HepG2 (cell line): ENCODE results near the gene HDGF.

Experiments used
- MTF1 ChIP-seq: sonication (generic); formaldehyde crosslinking; IDR thresholded peaks from 2 replicates; pipeline ENCODE4 v1.5.0; 2020; ENCODE audit warnings: missing genetic modification reagents
- RFX1 ChIP-seq: fragments of 450-650 bp; IDR thresholded peaks from 2 replicates; pipeline ENCODE4 v1.6.1; 2017
- RNF2 ChIP-seq: fragments of 450-650 bp; conservative IDR thresholded peaks from 2 replicates; pipeline ENCODE4 v1.6.1; 2016; ENCODE audit warnings: low read depth
- SMC3 ChIP-seq: IDR thresholded peaks from 2 replicates; pipeline ENCODE4 v1.6.1; 2011; ENCODE audit warnings: low read length, improper control_type of control experiment
- TAF1 ChIP-seq: sonication (generic); formaldehyde crosslinking; IDR thresholded peaks from 2 replicates; pipeline ENCODE4 v1.4.0; 2020; ENCODE audit warnings: missing genetic modification reagents
- YY1 ChIP-seq: IDR thresholded peaks from 2 replicates; pipeline ENCODE4 v1.6.1; 2011; ENCODE audit warnings: low read length, low read depth, moderate library complexity, mild to moderate bottlenecking; ENCODE audit not compliant: insufficient read depth, insufficient replicate concordance
- ZMYM4 ChIP-seq: sonication (generic); formaldehyde crosslinking; IDR thresholded peaks from 2 replicates; pipeline ENCODE4 v1.8.1; 2023; ENCODE audit warnings: mild to moderate bottlenecking, missing genetic modification reagents
- ZNF260 ChIP-seq: sonication (generic); formaldehyde crosslinking; IDR thresholded peaks from 2 replicates; pipeline ENCODE4 v1.4.0; 2020; ENCODE audit warnings: missing genetic modification reagents, low read depth, mild to moderate bottlenecking, borderline replicate concordance
- ZNF878 ChIP-seq: sonication (generic); formaldehyde crosslinking; IDR thresholded peaks from 2 replicates; pipeline ENCODE4 v1.8.1; 2023; ENCODE audit warnings: mild to moderate bottlenecking, missing genetic modification reagents, moderate library complexity
- TF ChIP-seq, protein P1 (sequence below): sonication (generic); formaldehyde crosslinking; IDR thresholded peaks from 2 replicates; pipeline ENCODE4 v1.5.0; 2020; ENCODE audit warnings: mild to moderate bottlenecking, missing genetic modification reagents, moderate library complexity

DNA sequence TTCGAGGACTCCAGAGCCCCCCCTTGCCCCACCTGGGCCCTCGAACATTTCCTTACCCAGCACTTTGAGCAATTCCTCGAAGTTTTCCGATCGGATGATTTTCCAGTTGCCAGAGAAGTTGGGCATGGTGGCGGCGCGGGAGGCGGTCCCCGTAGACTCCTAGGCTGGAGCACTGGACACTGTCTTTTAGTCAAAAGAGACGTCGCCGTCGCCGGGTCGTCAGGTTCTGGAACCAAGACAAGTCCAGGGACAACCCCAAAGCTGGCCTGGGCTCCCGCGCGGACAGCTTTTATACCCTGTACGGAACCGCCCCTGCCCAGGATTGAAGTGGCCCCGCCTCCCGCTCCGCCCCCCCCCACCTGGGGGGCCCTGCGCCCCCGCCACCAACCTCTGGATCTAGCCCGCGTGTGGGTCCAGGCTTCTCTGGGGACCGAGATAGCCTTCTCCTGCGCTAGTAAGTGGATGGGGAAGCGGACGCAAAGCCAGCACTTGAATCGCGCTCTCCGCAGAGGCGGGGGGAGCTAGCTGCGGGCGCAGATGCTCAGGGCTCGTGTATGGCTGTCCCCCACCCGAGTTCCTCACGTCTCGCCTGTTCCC is 46.1 kb downstream of the HDGF start, which contains the start of gene CRABP2:
- no peak for TF ChIP-seq MTF1
- TF ChIP-seq, protein P1, sequence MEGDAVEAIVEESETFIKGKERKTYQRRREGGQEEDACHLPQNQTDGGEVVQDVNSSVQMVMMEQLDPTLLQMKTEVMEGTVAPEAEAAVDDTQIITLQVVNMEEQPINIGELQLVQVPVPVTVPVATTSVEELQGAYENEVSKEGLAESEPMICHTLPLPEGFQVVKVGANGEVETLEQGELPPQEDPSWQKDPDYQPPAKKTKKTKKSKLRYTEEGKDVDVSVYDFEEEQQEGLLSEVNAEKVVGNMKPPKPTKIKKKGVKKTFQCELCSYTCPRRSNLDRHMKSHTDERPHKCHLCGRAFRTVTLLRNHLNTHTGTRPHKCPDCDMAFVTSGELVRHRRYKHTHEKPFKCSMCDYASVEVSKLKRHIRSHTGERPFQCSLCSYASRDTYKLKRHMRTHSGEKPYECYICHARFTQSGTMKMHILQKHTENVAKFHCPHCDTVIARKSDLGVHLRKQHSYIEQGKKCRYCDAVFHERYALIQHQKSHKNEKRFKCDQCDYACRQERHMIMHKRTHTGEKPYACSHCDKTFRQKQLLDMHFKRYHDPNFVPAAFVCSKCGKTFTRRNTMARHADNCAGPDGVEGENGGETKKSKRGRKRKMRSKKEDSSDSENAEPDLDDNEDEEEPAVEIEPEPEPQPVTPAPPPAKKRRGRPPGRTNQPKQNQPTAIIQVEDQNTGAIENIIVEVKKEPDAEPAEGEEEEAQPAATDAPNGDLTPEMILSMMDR (CRISPR knock-in tag), result no peak
- TF ChIP-seq RFX1, result no peak
- no peak for TF ChIP-seq ZNF878 (CRISPR knock-in tag)
- no peak for TF ChIP-seq YY1
- no peak for TF ChIP-seq ZNF260
- no peak for TF ChIP-seq ZMYM4 (CRISPR knock-in tag)
- TF ChIP-seq SMC3, result no peak
- TF ChIP-seq TAF1 (CRISPR knock-in tag), result no peak
- no peak for TF ChIP-seq RNF2
